SH-SY5Y (cell line): ENCODE results near the gene BRSK2.

ENCODE experiments used
- GATA2 ChIP-seq: IDR thresholded peaks from 2 replicates; pipeline ENCODE4 v1.6.1; 2011; ENCODE audit warnings: mild to moderate bottlenecking, low read depth, low read length
- GATA3 ChIP-seq: IDR thresholded peaks from 2 replicates; pipeline ENCODE4 v1.6.1; 2011; ENCODE audit warnings: low read depth, mild to moderate bottlenecking, low read length, moderate library complexity

GRCh38 chr11:1411301-1411700 lies 21.6 kb downstream of the BRSK2 start:
- TF ChIP-seq GATA3 (no peak), GATA2 (no peak)
